Stimulated activated CD8-positive, alpha-beta memory T cell treated with anti-CD3 and anti-CD28 coated beads, Interleukin-4, amount 100 ng/mL, for 4 hours (primary cell): ENCODE measurements around the gene DRICH1.
A peak's percentile ranks its signal among the peaks of the same experiment; 100 is the strongest.
"Not testable (repeated sequence)": the region's sequence is repeated elsewhere in the genome, so short reads cannot be mapped to it uniquely, and the experiment has no call there.

Experiments
- DNase-seq, 2 donors: peaks; one replicate each; pipeline ENCODE4 v3.0.0-alpha.2; 2020; ENCODE audit warnings: low read depth in 2 of 2, low spot score in 1 of 2

Gene DRICH1

GRCh38 chr22:23603266-23603665 lies 28.9 kb downstream of the DRICH1 start:
- DNase-seq = no peak

GRCh38 chr22:23598805-23599518 lies 33.2 kb downstream of the DRICH1 start:
- no peak for DNase-seq

GRCh38 chr22:23597576-23598268 lies 34.4 kb downstream of the DRICH1 start:
- DNase-seq = not testable (repeated sequence)

GRCh38 chr22:23595904-23596303 lies 36.2 kb downstream of the DRICH1 start:
- DNase-seq = not testable (repeated sequence)

- DNase-seq = no peak
Observed at GRCh38 chr22:23591846-23592245, 40.3 kb downstream of the DRICH1 start.

- DNase-seq = peak; percentile 10 to 31
Observed at GRCh38 chr22:23591201-23591791, 40.8 kb downstream of the DRICH1 start.

GRCh38 chr22:23583836-23584235 lies 48.3 kb downstream of the DRICH1 start:
- no peak for DNase-seq

- no peak for DNase-seq
Observed at GRCh38 chr22:23583153-23583552, 49.0 kb downstream of the DRICH1 start.

GRCh38 chr22:23581260-23581650 lies 50.9 kb downstream of the DRICH1 start:
- DNase-seq = no peak

- DNase-seq = no peak
Observed at GRCh38 chr22:23580576-23581259, 51.4 kb downstream of the DRICH1 start.

- DNase-seq = no peak
Observed at GRCh38 chr22:23579870-23580575, 52.1 kb downstream of the DRICH1 start, which contains the start of gene IGLL1. Gene IGLL1 (minus strand): TSS chr22:23580290. CDS start chr22:23580190, 100 bp downstream.

- no peak for DNase-seq
Observed at GRCh38 chr22:23579280-23579679, 52.8 kb downstream of the DRICH1 start.

GRCh38 chr22:23578306-23578705 lies 53.8 kb downstream of the DRICH1 start:
- DNase-seq = no peak

GRCh38 chr22:23576681-23577080 lies 55.4 kb downstream of the DRICH1 start:
- DNase-seq = no peak

GRCh38 chr22:23575601-23576000 lies 56.5 kb downstream of the DRICH1 start:
- DNase-seq = no peak

GRCh38 chr22:23574877-23575276 lies 57.2 kb downstream of the DRICH1 start:
- DNase-seq = no peak

GRCh38 chr22:23574371-23574811 lies 57.7 kb downstream of the DRICH1 start:
- DNase-seq = no peak

GRCh38 chr22:23573701-23574235 lies 58.4 kb downstream of the DRICH1 start:
- not testable (repeated sequence) for DNase-seq

GRCh38 chr22:23573106-23573505 lies 59.0 kb downstream of the DRICH1 start:
- not testable (repeated sequence) for DNase-seq

- no peak for DNase-seq
Observed at GRCh38 chr22:23571486-23571885, 60.6 kb downstream of the DRICH1 start.

GRCh38 chr22:23570681-23571080 lies 61.4 kb downstream of the DRICH1 start:
- no peak for DNase-seq
